GM18502 (cell line): ENCODE data around the gene SLC16A13.
"Not testable (repeated sequence)": the region's sequence is repeated elsewhere in the genome, so short reads cannot be mapped to it uniquely, and the experiment has no call there.

Experiments used
- ATAC-seq: cut with Tn5 transposase; IDR thresholded peaks from one replicate; pipeline ENCODE4 v1.9.1; 2021; ENCODE audit warnings: mild to moderate bottlenecking; ENCODE audit not compliant: unreplicated experiment, poor library complexity

The SLC16A13 gene, protein sequence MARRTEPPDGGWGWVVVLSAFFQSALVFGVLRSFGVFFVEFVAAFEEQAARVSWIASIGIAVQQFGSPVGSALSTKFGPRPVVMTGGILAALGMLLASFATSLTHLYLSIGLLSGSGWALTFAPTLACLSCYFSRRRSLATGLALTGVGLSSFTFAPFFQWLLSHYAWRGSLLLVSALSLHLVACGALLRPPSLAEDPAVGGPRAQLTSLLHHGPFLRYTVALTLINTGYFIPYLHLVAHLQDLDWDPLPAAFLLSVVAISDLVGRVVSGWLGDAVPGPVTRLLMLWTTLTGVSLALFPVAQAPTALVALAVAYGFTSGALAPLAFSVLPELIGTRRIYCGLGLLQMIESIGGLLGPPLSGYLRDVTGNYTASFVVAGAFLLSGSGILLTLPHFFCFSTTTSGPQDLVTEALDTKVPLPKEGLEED

DNA sequence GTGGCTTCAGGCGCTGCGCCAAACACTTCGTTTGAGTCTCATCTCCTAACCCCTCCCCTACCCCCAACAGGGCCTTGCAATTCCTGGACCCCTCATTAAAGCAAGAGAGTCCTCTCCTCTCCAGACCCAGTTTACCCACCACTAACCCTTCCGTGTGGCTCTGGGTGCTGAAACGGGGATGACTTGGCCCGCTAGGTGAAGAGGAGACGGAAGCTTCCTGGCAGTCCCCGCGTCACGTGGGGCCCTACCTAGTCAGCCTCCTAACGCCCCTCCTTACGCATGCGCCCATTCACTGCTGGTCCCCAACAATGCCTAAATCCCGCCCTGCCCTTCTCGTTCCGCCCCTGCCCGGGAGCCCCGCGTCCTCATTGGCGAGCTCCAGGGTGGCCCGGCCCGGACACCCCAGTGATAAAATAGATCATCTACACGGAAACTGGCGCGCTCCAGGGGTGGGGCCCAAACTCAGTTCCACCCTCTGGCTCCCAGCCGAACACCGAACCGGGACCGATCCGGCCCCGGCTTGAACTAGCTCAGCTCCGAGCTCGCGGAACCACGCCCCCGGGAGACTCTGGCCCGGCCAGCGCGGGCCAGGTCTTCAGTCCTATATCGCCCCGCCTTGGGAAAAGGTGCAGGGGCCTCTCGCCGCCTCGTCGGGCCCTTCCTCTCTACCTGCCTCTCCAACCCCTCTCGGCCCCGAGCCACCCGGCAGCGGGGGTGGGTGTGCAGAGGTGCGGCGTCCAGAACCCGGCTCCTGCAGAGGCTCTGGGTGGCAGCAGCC, at the start of gene SLC16A13:
SLC16A13 (plus strand) TSS at position 425 of the 778 bp plus-strand sequence. CDS start 368 bp downstream, outside the sequence.
- ATAC-seq = peak; percentile 87

DNA sequence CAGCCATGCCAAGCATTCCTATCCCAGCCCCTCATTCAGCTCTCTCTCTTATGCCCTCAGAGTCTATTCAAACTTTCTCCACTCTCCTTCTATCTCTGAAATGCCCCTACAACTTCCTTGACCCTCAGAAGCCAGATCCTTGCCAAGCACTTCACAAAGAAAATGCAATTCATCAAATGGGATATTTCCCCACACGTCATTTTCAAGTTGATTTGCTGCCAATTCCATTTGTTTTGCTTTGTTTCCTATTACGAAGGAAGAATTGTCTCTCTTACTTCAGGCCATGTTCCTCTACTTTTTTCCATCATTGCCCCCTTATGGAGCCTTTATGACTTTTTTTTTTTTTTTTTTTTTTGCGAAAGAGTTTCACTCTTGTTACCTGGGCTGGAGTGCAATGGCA, 49.1 kb upstream of the SLC16A13 start:
- ATAC-seq = no peak

DNA sequence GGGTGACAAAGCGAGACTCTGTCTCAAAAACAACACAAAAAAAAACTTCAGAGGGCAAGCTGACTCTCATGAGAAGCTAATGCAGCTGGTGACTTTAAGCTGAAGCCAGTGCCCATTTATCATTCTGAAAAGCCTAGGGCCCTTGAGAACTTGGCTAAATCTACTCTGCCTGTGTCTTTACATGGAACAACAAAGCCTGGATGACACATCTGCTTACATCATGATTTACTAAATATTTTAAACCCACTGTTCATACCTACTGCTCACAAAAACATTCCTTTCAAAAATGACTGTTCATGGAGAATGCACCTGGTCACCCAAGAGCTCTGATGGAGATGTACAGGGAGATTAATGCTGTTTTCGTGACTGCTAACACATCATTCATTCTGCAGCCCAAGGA, 46.0 kb upstream of the SLC16A13 start:
- ATAC-seq = no peak

DNA sequence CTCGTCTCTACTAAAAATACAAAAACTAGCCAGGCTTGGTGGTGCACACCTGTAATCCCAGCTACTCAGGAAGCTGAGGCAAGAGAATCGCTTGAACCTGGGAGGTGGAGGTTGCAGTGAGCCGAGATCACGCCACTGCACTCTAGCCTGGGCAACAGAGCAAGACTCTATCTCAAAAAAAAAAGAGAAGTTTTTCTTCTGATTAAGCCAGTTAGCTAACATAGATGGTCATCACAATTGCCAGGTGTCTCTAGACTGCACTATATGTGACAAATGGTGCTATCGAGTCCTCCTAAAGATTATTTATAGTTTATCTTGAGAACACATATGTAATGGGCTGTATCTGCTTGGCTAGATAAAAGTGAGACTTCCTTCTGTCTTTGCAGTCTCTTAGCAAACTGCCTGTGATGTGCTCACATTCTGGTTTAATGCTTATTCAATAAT, 42.2 kb upstream of the SLC16A13 start:
- not testable (repeated sequence) for ATAC-seq

DNA sequence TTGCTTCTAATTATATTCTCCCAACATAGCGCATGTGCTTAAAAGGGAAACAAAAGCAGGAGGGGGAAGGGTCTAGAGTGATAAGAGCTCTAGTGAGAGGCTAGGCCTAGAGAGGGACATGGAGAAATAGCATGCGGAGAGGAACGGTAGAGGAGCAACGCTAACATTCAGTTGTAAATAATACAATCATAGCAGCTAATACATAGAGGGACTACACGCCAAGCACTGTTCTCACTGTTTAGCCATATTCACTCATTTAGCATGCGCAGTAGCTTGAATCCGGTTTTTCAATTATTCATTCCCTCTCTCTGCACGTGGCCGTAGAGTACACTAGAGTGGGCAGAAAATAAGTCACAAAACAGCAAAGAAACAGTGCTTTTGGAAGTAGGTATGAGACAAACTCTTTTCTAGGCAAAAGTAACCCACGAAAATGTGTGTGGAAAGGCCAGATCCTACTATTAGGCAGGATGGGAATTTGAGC, 41.7 kb upstream of the SLC16A13 start:
- ATAC-seq = no peak

DNA sequence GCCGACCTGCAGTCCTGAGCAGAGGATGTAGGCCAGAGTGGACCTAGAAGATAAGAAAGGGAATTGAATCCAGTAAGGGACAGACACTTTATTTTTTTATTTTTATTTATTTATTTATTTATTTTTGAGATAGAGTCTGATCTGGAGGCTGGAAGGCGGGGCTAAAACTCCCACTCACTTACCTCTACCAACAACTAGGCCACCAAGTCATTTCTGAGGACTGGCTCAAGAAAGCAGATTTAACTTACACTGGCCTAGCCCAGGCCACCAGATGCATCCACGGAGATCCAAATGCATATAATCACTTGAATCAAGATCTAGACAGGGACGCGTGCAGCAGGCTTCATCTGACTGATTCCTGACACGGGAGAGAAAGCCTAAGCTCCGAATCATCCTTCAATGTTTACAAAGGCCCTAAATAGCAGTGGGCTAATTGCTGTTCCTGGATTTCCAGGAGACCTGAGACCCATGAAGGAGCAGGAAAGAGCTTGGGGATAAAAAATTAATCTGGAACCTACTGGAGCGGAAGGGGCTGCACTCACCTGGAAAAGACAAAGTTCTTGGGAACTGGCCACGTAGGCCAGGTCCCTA, 41.1 kb upstream of the SLC16A13 start:
- no peak for ATAC-seq

DNA sequence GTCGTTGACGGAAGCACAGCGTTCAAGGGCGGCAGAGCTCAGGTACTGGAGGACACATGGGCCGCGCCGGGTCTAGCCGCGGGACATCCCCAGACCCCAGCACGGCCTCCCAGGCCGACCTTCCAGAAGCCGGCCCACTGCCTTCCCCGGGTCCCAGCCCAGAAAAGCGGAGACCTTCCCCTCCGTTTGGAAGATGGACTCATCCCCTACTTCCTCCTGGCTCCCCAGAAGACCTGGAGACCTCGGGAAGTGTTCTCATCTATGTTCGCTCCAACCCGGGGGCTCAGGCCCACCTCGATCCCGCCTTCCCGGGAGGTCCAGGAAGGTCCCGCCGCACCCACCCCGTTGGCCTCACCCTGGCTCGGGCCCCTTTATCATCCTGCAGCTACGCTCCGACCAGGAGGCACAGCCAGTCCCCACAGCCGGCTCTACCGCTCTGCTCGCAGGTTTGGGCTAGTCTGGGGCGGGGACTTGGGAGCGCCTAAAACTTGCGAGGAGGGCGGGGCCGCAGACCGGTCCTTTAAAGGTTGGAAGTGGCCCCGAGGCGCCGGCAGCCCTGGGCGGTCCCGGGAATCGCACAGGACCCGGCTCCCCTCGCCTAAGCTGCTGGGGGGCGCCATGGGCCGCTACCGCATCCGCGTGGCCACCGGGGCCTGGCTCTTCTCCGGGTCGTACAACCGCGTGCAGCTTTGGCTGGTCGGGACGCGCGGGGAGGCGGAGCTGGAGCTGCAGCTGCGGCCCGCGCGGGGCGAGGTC, 40.1 kb upstream of the SLC16A13 start, which contains the start of gene ALOX12:
ALOX12 (plus strand) TSS at position 550 of the 756 bp plus-strand sequence; CDS start at position 619, 69 bp downstream.
- ATAC-seq = no peak

DNA sequence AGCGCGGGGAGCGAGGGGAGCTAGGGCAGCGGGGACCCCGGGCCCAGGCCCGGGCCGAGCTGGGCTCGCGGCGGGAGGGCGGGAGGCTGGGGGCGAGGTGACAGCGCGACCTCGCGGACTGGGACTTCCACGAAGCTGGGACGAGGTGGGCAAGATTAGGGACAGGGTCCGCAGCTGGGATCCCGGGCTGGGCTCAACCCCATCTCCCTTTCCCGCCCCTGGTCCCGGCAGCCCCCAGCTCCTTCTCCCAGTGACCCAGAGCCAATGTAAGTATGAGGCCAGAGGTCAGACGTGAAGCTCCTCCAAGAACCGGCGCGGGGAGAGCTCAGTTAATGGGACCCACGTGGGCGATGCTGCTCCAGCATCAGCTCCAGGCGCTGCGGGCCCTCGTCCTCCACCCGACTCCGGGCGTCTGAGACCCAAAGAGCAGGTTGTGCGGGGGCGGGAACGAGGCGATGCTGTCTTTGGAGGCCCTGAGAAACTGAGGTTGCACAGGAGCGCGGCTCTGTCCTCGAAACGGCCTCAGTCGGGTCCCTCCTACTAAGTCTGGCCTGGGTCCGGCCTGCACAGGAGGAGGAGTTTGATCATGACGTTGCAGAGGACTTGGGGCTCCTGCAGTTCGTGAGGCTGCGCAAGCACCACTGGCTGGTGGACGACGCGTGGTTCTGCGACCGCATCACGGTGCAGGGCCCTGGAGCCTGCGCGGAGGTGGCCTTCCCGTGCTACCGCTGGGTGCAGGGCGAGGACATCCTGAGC, 39.4 kb upstream of the SLC16A13 start:
- no peak for ATAC-seq

DNA sequence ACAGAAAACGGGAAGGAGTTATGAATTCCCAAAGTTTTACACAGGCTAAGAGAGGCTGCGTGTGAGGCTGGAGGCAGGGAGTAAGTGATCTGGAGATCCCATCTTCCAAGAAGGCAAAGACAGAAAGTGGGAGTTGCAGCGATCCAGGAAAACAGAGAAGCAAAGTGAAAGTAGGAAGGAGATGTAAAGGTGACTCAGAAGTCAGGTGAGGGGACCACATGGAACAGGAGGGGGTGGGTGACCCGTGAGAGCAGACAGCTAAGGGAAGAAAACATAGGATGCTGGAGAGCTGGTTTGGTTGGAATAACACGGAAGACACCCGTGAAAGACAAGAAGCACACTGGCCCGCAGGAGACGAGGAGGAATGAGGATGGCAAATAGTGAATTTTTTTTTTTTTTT, 38.6 kb upstream of the SLC16A13 start:
- ATAC-seq = no peak

DNA sequence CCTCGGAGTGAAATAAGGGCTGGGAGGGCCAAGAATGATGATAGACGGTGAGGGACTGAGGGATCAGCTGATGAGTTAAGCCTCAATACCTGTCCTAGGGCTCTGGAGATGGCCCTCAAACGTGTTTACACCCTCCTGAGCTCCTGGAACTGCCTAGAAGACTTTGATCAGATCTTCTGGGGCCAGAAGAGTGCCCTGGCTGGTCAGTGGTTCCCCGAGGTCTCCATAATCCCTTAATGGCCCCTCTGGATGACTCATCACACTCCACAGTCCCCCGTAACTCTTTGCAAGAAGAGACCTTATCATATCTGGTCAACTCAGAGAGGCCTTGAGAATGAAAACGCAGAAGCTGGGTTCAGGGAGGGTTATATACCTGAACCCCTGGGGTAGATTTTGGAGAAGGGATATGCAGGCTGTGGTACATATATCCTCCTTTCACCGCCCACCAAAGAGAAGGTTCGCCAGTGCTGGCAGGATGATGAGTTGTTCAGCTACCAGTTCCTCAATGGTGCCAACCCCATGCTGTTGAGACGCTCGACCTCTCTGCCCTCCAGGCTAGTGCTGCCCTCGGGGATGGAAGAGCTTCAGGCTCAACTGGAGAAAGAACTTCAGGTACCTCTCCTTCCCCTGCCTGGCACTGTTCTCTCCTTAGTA, 36.8 kb upstream of the SLC16A13 start:
- ATAC-seq = no peak

DNA sequence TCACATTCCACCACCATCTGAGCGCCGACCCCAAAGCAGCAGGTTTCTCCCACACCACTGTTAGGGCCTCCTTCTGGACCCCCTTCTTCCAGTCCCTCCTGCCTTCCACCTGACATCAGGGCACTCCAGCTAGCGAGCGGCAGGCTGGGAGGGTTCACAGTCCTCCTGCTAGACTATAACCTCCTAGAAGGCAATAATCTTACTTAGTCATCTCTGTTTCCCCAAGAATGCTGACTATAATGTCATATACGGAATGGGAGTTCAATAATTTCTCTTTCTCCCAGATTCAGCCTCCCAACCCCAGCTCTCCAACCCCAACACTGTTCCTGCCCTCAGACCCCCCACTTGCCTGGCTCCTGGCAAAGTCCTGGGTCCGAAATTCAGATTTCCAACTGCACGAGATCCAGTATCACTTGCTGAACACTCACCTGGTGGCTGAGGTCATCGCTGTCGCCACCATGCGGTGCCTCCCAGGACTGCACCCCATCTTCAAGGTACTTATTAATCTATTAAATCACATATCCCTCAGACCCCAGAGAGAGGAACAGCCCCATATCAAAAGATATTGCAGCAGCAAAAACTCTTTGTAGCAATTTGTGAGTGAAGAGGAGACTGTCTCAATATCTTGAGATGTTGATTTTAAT, 34.4 kb upstream of the SLC16A13 start:
- no peak for ATAC-seq

DNA sequence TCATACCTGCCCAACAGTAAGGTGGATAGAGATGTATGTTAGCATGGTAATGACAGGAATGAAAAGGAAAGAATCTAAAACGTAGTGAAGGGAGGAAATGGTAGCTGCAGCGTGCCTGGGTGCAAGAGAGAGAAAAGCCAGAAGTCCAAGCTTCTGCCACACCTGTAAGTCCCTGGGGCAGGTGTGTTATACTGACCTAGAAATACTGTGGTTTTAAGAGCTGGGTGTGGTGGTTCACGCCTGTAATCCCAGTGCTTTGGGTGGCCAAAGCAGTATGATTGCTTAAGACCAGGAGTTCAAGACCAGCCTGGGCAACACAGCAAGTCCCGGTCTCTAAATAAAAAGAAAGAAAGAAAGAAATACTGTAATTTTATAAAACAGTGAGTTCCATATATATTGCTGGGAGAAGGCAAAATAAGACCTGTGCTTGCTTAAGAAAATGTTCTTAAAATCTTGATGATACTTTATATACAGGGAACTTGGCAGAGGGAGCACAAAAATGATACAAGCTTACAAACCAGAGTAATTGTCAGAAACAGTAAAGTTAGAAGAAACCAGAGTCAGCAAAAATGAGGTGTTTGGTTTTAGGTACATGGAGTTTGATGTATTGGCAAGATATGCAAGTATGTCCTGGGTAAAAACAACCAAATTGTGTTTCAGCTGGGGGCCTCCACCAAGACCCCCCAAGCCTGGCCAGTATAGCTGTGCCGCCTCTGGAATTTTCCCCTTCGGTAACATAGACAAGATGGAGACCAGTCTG, 33.3 kb upstream of the SLC16A13 start:
- ATAC-seq = no peak

DNA sequence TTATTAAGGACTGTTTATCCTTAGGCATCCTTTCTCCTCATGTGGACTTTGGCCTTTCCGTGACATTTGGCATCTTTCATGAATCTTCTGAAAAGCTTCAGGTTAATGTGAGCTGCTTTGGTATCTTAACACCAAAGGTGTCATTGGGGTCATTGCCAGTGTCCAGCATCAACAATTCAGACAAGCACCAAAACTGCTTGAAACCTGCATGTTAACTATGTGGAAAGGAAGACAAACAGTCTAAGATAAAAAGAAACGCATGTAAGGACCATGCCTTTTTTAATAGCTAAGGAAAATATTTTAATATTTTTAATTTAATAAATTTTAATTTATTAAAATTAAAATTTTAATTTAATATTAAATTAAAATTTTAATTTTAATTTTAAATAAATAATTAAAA, 32.1 kb upstream of the SLC16A13 start:
- no peak for ATAC-seq

DNA sequence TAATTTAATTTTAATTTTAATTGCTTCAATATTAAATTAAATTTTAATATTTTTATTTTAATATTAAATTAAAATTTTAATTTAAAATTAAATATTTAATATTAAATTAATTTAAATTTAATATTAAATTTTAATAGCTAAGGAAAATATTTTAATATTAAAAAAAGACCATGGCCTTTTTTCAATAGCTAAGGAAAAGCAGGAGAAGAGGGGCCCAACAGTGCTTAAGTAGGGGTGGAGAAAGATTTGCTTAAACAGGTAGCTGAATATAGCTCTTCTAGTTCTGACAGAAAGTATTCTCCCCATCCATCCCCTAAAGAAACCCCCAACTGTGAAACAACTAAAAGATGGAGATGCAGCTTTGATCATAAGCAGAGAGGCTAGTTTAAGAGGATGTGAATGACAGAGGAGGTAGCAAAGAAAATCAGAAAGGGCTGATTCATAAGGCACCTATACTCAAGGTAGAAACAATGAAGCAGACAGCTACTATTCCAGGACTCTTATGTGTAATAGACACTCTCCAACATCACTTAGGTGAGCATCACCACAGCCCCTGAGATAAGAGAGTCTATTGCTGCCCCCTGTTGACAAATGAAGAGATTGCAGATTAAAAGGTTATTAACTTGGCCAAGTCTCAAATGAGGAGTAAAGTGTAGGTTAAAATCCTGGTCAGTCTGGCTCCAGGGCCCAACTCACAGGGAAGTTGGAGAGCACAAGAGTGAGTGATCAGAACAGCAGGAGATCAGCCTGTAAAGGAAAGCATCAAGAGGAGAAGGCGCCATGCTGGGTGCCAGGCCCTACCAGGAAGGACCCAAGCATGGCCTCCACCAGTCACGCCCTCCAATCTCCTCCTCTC, 31.2 kb upstream of the SLC16A13 start:
- no peak for ATAC-seq

DNA sequence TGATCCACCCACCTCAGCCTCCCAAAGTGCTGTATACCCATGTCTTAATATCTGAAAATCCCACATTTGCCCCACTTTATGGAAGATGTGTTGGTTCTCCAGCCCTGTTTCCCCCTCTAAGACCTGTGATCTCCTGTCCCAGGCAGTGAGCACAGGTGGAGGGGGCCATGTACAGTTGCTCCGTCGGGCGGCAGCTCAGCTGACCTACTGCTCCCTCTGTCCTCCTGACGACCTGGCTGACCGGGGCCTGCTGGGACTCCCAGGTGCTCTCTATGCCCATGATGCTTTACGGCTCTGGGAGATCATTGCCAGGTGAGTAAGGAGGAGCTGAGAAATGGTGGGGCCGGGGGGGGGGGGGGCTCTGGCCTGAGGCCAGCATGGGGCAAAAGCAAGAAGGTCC, 30.1 kb upstream of the SLC16A13 start:
- ATAC-seq = no peak

DNA sequence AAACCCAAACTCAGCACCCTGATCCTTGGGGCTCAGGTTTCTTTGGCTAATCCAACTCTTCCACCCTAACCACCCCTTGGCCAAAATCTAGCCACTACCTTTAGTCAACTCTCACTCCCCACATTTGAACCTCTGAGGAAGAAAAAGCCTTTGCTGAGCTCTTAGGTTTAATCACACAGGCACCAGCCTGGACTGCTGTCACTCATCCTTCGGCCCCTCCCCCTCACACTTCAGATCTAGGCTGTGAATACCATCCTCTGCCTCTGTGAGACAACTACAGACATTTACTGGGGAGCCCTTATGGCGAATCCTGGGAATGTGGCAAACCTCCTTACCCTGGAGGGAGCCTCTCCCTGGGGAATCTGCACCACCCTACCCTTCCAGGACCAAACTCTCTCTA, 28.7 kb upstream of the SLC16A13 start:
- ATAC-seq = no peak

DNA sequence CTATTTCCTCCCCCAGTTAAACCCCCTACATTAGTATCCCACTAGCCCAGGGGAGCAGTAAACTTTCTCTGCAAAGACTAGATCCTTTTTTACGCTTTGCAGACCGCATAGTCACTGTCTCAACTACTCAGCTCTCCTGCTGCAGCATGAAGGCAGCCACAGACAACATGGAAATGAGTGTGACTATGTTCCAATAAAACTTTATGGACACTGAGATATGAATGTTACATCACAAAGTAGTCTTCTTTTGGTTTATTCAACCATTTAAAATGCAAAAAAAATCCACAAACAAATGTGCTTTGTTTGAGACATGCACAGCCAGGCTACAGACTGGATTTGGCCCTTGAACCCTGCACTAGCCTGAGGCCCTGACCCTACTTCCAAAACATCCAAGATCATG, 25.3 kb upstream of the SLC16A13 start:
- no peak for ATAC-seq
